IPS DF 19.7 (cell line): Measurements from ENCODE around the gene SH3BP2.

Experiments
- DNase-seq: peaks from one replicate; pipeline ENCODE4 v3.0.0-alpha.2; 2013; ENCODE audit warnings: low read depth, low spot score

Gene SH3BP2

DNA sequence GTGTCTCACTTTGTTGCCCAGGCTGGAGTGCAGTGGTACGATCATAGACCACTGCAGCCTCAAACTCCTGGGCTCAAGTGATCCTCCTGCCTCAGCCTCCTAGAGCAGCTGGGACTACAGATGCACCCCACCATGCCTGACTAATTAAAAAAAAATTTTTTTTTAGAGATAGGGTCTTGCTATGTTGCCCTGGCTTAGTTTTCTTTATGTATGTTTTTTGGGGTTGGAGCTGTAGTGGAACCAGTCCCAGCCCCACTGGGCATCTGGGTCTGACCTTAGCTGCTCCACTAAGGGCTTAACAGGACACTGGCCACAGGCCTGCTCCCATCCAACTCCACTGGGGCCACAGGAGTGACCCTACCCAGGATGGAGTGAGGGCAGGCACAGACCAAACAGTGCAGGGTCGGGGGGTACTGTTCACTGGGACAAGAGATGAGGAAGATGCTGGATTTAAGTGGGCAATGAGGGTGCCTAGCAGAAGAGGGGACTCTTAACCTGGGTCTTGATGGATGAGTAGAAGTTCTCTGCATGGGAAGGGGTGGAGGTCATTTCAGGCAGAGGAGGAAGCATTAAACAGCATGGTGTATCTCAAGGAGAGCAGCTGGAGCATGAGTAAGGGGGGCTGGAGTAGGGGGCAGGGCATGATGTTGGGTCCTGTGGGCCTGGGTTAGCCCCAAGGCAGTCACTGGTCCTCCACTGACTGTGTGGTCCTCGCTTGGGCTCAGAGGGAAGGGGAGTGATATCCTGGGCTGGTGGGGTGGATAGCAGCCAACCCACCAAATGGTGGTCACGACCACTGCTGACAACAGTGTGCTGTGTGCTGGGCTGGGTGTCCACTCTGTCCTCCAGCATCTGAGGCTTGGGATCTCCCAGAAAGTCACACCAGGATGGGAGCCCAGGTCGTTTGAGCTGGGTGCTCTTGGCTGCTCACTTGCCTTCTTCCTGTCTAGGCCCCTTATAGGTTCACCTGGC, 26.6 kb downstream of the SH3BP2 start:
- no peak for DNase-seq

DNA sequence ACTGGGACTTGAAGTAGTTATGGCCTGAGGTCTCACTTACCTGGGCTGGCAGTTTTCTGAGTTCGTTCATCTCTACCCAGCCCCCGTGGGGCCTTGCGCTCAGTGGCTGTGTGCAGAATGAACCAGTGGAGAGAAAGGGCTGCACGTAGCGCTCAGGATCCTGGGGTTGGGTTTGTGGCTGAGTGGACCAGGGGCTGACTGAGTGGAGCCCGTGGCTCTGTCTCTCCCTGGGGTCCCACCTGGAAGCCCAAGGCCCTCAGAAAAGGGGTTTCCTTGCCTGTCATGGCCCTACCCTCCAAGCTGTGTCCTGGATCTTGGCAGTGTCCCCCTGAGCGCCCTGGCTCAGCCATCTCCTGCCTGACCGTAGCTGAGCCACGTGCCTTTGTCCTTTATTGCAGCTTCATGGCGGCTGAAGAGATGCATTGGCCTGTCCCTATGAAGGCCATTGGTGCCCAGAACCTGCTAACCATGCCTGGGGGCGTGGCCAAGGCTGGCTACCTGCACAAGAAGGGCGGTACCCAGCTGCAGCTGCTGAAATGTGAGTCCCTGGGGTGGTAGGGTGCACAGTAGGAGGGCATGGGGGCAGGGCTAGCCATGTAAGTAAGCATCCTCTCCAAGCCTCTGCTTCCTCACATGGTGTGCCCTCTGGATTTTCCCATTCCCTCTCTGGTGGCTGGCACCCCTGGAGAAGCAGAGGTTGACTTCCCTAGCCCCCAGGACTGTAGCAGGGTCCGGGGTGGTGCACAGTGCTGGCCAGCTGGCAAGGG, 27.5 kb downstream of the SH3BP2 start:
- no peak for DNase-seq

GRCh38 chr4:2822461-2823300, 29.8 kb downstream of the SH3BP2 start:
- no peak for DNase-seq

GRCh38 chr4:2823301-2823670, 30.4 kb downstream of the SH3BP2 start:
- no peak for DNase-seq

DNA sequence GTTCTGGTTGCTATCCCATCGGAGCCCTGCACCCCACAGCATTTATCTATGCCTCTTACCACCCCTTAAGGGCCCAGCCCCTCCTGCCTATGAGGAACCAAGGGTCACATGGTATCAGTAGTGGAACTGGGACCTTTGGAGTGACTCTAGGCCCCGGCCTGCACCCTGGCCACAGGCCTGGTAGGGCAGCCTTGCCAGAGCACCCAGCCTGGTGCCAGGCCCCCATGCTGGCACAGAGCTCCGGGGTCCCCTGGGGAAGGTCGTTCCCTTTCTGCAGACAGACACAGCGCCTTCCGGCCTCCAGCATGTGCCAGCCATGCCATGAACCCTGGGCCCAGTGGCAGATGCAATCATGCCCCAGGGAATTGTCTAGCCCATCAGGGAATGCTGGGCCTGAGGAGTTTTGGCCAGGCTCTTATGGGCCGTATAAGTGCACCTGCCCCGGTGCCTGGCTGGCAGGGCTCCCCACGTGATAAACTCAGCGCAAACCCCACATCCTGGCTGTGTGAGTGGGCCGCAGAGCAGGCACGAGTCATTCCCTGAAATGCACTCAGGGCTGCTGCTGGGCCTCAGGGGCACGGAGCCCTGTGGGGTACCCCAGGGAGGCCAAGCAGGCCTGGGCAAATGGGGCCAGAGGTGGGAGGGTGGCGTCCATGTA, 30.9 kb downstream of the SH3BP2 start:
- DNase-seq, result no peak

DNA sequence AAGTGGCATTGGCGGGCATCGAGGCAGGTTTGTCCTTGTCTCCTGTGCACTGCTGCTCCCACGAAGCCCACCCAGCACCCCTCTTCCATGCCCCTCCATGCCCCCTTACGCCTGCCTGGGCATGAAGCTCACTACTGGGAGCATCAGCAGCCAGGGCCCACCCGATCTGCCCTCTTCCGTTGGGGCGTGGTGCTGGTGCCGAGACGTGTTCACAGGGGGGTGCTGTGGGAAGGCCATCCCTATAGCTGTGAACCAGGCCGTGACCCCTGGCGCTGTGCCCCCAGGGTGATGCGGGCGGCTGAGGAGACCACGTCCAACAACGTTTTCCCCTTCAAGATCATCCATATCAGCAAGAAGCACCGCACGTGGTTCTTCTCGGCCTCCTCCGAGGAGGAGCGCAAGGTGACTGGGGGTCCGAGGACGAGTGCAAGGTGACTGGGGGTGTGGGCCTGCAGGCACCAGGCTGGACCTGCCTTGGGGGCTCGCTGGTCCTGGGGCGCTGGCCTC, 31.5 kb downstream of the SH3BP2 start:
- DNase-seq, result no peak

DNA sequence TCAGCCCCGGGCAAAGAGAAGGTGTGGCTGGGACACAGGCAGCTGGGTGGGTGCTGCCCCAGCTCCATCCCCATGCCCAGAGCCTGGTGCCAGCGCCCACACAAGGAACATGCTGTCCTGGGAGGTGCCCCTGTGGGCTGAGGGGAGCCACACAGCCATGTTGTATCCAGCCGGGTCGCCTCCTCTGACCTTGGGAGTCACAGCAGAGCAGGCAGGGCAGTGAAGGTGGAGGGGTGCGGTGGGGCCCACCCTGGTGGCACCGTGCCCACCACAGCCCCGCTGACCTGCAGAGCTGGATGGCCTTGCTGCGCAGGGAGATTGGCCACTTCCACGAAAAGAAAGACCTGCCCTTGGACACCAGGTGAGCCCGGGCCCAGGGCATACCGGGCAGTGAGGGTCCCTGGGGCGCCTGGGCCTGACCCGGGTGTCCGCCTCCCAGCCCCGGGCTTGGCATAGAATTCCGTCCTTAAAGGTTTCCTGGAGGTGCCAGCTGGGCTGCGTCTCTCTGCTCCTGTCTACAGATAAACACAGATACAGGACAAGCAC, 32.0 kb downstream of the SH3BP2 start:
- DNase-seq, result no peak

DNA sequence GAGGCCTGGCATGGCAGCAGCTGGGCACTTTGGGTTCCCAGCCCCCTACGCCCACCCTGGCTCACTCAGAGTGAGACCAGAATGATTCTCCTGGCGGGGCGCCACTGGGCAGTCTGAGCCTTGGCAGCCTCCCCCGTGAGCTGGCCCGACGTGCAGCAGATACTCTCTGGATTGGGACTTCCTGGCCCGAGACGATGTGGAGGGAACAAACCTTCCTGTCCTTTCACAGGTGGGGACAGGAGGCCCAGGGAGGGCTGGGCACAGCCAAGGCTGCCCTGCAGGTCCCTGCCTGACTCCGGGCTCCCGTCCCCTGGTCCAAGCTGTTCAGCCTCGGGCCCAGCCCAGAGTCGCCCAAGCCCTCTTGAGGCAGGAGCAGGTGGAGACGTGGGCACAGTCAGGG, 32.9 kb downstream of the SH3BP2 start:
- DNase-seq, result no peak

DNA sequence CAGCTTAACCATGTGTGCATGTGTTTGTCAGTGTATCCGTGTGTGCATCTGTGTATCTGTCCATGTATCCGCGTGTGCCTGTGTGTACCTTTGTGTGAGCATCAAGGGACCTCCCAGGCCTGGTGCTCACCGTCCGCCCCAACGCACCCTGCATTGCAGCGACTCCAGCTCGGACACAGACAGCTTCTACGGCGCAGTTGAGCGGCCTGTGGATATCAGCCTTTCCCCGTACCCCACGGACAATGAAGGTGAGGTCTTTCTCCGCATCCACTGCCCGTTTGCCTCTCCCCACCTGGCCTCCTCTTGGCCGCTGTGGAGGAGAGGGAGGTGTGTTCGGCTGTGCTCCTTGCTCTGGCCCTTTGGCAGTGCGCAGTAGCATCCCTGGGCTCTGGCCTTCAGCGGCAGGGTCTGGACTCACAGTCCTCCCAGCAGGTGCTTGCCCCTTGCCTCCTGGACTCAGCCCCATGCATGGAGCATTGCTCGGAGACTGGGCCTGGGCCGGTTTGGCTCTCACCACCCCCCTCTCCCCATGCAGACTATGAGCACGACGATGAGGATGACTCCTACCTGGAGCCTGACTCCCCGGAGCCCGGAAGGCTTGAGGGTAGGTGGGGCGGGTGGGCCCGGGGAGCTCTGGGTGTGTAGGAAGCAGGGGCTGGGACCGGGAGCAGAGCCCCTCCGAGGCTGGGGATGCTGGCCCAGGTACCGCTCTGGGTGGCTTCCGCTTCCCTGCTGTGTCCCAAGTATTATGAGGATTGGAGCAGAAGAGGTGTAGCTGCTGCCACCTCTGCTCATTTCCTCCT, 34.4 kb downstream of the SH3BP2 start:
- DNase-seq, result no peak

DNA sequence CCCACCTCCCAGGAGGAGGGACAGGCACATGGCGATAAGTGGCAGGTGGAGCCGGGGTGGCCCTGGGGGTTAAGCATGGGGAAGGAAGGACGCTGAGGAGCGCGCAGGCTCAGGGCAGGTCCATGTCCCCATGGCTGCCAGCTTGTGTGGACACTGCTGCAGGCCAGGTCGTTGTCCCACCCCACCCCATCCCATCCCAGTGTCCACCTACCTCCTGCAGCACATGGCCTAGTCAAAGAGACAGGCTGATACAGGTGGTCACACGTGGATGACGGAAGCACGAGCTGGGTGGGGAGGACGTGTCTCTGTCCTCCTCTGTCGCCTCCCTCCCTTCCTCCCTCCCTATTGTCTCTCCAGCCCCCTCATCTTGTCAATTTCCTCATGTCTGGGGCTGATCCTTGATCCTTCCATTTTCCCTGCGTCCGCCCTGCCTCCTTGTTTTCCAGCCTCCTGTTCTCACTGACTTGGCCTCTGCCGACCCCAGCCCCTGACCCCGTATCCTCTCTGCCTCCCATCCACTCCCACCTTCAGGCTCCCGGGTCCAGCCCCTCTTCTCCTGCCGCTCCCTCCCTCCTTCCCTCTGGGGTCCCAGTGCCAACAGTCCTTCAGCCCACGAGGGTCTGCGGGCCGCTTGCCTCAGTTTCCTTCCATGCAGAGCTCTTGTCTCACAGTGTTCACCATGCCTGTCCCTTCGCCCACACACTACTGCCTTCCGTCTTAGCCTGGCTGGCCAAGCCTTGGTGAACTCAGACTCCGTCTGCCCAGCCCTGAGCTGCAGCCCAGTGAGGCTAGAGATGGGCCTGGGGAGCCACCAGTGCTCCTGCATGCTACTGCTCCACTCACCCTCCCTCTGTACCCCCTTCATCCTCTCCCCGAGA, 35.2 kb downstream of the SH3BP2 start:
- DNase-seq, result no peak

DNA sequence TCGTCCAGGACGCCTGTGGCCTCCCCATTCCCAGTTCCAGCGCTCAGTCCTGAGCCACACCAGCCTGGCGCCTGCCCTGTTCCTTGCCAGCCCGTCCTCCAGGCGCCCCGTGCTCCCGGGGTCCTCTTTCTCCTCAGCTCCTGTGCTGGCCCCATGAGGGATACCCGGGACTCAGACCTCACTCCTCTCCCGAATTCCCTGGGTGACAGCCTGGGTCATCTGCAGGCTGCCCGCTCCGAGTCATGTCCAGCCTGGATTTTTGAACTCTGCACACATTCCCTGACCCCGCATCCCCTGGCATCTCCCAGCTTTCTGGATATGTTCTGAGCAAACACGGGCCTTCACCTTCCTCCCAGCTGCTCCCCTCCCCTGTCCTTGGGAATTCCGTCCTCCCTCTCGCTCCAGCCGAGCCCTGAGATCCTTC, 35.9 kb downstream of the SH3BP2 start:
- DNase-seq, result no peak

DNA sequence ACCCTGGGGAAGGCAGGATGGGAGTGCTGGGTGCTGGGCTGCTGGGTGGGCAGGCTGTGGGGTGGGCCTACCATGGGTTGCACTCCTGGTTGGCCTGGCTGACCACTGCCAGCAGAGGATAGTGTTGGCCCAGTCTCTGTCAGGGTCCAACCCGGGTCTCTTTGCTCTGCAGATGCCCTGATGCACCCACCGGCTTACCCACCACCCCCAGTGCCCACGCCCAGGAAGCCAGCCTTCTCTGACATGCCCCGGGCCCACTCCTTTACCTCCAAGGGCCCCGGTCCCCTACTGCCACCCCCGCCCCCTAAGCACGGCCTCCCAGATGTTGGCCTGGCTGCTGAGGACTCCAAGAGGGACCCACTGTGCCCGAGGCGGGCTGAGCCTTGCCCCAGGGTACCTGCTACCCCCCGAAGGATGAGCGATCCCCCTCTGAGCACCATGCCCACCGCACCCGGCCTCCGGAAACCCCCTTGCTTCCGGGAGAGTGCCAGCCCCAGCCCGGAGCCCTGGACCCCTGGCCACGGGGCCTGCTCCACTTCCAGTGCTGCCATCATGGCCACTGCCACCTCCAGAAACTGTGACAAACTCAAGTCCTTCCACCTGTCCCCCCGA, 36.5 kb downstream of the SH3BP2 start:
- no peak for DNase-seq

- DNase-seq, result no peak
These were observed 37.1 kb downstream of the SH3BP2 start for GRCh38 chr4:2829933-2830451.

DNA sequence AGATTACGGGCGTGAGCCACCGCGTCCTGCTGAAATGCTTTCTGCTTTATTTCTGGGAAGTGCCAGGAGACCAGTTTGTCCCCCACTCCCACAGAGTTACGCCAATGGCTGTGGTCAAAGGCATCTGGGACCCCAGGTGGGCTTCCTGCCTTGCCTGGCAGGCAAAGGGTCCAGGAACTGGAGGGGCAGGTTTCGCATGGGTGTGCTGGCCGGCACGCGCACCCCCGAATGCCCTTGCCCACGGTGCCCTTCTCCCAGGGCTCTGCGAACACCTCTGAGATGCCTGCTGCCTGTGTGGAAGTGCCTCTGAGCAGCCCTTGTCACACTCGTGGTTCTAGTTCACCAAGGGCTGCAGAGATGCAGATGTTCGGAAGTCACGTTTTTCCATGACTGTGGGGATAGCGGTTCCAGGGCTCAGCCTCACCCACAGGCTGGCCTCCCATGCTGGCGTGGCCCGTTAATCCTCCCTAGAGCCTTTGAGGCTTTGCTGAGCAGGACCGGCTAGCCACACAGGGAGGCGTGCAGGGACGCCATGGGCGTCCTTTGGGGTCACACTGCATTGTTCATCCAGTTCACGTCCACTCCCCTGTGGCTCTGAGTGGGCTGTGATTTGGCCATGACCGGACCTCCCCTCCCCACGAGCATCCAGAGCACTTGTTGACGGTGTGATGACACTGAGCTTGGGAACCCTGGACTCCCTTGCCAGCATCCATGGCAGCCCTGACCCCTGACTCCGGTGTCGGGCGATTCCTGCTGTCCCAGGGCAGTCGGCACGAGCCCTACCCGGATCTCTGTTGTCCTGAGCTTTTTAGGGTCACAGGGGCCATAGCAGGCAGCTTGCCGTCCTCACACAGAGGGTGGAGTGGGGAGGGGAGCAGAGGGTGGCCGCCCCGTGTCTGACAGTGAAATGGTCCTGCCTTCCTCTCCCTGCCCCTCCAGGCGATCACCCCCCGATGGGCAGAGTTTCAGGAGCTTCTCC, 38.0 kb downstream of the SH3BP2 start:
- DNase-seq, result no peak

DNA sequence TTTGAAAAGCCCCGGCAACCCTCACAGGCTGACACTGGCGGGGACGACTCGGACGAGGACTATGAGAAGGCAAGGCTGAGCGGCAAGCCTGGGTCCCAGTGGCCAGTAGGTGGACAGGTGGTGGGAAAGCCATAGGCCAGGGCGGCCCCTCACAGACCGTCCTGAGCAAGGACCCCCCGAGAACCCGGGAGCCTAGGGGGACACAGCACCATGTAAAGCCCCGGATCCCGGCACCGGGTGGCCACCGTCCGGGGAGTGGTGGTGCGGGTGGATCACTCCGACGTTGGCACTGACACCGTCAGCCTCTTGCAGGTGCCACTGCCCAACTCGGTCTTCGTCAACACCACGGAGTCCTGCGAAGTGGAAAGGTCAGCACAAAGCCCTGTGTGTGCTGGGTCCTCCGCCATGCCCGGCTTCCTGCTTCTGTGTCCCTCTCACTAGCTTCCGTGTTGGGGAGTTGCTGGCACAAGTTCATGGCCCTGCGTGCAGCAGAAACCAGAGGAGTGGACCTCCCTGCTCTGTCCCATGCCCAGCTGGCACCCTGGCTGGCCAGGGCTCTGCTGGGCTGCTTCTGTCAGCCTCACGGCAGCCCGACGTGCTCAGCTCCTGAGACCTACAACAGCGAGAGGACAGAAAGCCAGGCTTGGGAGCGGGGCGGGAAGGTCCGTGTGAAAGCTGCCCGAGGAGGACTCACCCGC, 38.9 kb downstream of the SH3BP2 start:
- no peak for DNase-seq

DNA sequence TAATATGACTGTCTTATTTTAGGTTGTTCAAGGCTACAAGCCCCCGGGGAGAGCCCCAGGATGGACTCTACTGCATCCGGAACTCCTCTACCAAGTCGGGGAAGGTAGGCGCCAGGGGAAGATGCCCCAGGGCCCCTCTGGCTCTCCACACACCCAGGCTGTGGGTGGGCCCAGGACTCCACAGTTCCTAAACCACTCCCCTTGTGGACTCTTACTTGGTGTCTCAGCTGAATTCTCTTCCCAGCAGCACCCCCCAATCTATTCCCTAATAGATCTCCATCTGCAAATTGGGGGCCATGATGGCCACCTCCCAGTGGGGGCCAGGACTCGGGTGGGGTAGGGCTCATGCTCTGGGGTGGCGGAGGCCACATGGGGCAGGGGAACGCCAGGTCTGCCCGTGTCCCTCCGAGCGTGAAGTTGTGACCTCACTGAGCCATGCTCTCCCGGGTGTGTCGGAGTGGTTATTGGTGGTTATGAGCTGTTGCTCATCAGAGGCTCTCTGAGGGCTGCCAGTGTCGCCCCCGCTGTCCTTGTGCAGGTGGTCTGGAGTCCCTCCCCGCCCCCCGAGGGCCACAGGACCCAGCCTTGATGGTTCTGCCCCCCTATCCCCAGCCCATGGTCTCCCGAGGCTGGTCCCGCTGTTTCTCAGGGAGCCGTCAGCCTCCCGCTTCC, 39.6 kb downstream of the SH3BP2 start:
- DNase-seq, result no peak
